ENCODE data around the gene UCP2.

UCP2 gene, protein sequence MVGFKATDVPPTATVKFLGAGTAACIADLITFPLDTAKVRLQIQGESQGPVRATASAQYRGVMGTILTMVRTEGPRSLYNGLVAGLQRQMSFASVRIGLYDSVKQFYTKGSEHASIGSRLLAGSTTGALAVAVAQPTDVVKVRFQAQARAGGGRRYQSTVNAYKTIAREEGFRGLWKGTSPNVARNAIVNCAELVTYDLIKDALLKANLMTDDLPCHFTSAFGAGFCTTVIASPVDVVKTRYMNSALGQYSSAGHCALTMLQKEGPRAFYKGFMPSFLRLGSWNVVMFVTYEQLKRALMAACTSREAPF

DNA sequence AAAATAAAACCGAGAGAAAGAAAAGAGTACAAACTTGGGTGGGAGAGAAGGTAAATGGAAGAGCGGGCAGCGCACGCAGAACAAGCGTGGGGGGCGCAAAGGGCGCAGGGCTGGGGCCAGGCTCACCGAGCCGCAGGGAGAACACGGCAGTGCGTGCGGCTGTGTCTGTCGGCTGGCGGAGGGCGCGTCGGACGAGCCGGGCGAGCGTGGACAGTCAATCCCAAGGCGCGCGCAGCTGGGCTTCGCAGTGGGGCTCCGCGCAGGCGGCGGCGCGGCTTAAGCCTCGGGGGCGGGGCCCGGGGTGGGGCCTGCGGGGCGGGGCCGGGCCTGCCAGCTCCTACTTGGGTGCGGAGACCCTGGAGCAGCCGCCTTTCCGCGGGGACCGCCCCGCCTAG lies at the start of gene UCP2:
Gene UCP2, minus strand, starts transcription at position 249 of the 395 bp plus-strand sequence. CDS start 4,465 bp downstream, outside the sequence.
- peak; percentile 65 for DNase-seq

DNA sequence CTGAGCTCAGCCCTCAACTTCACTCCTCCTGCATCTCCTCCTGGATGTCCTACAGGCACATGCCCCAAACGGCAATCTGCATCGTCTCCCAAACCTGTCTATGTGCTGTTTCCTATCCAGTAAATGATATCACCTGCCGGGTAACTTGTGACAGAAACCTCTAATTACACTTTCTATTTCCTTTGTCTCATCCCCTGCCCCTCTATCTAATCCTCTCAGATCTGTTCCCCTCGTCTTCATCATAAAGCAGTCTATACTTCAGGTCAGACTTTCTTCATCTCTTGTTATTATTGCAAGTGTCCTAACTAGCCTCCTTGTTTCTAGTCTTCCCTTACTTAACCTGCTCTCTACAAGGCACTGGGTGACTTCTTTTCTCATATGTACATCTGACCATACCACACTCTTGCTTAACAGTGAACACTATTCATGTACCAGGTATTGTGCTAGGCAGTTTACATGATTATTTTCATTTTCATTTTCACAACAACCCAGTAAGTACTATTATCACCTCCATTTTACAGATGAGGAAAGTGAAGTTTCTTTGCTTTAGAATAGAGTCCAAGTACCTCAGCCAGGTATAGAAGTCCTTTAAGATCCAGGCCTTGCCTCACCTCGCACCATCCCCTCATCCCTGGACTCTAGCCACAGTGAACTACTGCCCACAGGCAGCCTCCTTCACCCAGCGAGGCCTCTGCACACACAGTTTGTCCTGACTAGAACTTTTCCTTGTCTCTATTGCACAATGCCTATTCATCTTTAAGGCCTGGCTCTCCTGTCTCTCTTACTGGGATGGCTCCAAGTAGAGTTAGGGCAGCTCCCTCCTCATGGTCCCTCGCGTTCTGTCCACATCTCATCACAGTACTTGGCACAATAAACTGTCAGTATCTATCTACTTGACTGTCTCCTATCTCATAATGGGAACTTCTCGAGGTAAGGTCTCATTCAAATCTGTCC lies 48.4 kb upstream of the UCP2 start:
- no peak for DNase-seq

DNA sequence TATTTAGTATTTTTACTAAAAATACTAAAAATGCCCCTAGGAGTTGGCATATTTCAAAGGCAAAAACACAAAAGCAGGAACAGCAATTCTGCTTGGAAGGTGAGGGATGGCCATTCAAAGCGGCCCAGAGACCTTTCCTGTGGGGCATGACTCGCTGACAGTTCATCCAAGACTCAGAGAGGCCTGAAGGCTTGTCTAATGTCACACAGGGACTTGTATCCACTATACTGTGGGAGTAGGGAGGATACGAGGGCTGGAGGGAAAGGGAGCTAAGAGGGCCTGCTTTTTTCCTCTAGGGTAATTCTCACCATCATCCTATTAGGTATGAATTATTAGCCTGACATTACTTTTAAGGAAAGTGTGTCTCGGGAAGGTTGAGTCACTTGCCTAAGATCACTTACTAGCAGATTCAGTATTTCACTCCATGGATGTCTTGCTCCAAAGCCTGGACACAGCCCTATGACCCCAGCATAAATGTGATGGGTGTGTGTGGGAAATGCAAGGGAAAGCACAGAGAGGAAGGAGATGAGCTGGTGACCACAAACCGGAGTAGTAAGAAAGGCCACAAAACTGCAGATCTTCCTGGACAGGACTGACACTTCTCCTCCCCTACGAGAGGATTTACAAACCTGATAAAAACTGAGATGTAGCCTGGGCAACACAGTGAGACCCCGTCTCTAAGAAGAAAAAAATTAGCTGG lies 43.0 kb upstream of the UCP2 start:
- DNase-seq, result no peak

DNA sequence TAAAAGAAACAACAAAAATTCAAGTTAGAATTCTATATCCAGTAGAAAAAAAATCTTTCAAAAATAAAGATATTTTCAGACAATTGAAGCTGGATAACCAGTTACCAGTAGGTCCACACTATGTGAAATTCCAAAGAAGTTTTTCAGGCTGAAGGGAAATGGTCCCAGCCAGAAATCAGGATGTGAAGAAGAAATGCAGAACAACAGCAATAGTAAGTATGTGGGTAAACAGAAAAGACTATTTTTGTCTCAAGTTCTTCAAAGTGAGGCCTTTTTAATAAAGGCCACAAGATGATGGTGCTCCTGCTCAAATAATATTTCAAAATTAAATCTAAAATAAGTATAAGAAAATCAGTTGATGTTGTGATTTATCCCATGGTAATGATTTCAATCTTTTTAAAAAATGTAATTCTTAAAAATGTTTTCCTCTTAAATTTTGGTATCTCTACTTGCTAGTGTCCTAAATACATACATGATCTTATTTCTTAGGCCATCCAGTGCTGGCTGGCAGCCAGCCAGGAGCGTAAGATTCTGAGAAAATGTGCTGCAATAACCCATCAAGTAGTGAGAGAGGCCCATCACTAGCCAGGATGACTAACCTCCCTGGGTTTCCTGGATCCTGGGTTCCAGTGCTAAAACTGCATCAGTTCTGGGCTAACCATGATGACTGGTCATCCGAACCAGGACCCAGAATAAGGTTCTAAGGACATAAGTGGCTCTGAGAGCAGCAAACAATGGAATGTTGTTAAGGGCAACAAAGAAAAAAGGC lies 41.8 kb upstream of the UCP2 start:
- no peak for DNase-seq

DNA sequence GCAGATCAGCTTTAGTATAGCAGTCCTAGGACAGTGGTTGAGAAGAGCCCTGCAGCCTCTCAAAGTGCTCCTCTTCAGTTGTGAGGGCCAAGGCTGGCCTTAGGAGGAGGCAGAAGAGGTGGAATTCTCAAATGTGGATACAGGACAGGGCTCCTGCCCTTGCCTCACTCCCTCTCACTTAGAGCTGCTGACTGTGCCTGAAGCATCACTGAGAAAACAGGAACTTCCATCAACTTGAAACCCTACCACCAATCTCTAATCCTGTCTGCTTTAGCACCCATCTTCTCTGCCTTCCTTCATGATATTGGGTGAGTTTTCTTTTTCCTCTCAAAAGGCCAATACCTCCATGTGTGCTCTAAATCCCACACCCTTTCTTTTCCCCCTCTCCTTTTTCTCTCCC lies 40.6 kb upstream of the UCP2 start:
- DNase-seq, result no peak

GRCh38 chr11:74022546-74022945 lies 39.9 kb upstream of the UCP2 start:
- no peak for DNase-seq

- no peak for DNase-seq
Observed at GRCh38 chr11:74021998-74022397, 39.4 kb upstream of the UCP2 start.

- no peak for DNase-seq
Observed at GRCh38 chr11:74020539-74020938, 37.9 kb upstream of the UCP2 start.

- no peak for DNase-seq
Observed at GRCh38 chr11:74019860-74020259, 37.2 kb upstream of the UCP2 start.

DNA sequence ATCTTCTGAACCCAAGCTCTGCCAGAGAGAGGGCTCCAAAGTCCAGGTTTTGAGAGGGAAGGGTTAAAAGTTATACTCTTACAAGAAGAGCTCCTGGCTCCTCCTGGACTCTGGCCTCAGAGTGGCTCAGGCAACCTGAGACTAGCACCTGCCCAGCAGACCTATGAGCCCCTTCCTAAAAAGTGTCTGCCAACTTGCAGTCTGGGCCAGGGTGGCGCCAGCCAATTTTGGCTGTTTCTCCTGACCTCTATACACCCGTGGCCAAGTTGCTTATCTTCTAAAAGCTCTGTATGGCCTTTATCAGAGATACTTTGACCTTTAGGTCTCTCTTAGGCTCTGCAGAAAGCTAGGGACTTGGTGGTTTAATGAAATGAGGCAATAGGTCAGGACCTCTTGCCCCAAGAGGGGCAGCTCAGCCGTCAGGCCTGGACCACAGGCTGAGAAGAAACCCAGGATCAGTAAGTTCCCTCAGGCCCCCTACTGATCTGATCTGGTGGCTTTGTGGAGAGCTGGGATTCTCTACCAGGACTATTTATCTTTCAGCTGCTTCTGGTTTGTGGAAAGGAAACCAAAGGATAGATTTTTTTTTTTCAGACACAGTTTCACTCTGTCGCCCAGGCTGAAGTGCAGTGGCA lies 36.6 kb upstream of the UCP2 start:
- no peak for DNase-seq

DNA sequence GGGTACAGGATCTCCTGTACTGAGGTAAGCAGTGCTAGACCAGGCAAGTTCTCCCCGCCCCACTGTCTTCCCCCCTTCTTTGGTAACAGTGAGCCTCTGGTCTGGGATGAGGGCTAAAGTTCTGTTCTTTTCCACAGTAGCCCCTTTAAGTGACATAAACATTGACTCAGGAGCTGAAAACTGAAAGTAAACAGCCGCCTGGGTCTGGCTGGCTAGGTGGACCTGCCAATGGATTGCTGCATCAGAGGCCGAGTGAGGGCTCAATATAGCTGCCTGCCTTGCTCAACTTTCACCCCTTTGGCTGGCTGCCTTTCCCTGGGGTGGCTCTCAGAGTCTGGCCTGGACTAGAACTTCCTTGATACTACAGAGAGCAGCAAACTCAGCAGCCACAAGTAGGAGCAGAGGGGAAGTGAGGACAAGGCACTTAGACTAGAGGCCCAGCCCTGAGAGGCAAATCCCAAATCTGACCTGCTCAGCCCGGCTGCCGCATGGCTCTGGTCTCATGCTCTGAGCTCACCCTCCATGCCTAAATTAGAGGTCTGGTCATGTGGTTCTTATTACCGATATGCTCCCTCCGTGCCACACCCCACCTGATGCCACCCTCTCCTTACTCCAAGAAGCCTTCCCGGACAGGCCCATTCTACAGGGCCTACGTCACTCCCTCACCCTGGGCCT lies 35.8 kb upstream of the UCP2 start:
- no peak for DNase-seq

- DNase-seq, result no peak
Observed at GRCh38 chr11:74017631-74018030, 35.0 kb upstream of the UCP2 start.

DNA sequence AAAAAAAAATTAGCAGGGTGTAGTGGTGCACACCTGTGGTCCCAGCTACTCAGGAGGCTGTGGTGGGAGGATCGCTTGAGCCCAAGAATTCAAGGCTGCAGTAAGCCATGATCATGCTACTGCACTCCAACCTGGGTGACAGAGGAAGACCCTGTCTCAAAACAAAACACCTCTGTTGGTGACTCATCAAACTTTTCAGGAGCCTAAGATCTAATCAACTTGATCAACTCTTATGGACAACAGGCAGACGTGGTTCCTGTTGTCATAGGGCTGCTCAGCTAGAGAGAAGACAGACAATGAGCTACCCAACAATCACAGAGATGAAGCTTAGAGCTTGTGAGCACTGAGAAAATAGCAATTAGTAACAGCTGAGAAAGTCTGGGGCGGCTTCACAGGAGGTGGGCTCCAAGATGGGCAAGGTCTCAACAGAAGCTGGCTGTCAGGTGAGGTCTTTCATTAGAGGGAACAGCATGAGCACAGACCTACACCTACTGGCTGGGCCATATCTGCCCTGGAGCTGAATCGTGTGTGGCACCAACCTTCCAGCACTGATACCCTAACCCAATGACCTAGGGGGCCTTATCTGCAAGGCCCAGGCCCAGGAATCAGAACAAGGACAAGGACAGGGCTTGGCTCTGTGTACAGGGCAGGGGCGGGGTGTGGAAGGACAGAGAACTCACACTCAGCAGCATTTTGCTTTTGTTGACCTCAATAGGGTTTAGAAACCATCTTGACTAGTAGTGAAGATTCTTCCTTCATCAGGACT lies 33.5 kb upstream of the UCP2 start:
- no peak for DNase-seq

- DNase-seq, result no peak
Observed at GRCh38 chr11:74014880-74015279, 32.2 kb upstream of the UCP2 start.

- DNase-seq, result no peak
Observed at GRCh38 chr11:74013141-74013540, 30.5 kb upstream of the UCP2 start.

DNA sequence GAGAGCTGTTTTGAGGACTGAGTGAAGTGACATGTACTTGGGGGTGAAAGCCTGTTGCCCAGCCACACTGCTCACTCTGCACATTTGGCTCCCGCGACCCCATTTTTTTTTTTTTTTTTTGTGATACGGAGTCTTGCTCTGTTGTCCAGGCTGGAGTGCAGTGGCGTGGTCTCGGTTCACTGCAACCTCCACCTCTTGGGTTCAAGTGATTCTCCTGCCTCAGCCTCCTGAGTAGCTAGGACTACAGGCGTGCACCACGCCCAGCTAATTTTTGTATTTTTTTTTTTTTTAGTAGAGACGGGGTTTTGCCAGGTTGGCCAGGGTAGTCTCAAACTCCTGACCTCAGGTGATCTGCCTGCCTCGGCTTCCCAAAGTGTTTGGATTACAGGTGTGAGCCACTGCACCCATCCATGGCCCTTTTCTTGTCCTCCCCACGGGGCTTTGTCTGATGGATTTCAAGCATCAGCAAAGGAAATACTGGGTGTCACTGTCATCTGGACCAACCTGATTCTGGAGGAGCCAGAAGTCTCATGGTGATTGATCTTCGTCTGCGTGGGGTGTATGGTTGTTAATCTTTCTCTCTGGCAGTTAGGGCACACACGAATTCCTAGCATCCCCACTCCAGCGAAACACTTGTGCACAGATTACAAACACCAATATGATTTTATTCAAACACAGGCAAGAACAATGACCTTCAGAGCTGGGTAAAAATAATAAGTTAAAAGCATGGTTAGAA lies 29.6 kb upstream of the UCP2 start:
- DNase-seq, result no peak

DNA sequence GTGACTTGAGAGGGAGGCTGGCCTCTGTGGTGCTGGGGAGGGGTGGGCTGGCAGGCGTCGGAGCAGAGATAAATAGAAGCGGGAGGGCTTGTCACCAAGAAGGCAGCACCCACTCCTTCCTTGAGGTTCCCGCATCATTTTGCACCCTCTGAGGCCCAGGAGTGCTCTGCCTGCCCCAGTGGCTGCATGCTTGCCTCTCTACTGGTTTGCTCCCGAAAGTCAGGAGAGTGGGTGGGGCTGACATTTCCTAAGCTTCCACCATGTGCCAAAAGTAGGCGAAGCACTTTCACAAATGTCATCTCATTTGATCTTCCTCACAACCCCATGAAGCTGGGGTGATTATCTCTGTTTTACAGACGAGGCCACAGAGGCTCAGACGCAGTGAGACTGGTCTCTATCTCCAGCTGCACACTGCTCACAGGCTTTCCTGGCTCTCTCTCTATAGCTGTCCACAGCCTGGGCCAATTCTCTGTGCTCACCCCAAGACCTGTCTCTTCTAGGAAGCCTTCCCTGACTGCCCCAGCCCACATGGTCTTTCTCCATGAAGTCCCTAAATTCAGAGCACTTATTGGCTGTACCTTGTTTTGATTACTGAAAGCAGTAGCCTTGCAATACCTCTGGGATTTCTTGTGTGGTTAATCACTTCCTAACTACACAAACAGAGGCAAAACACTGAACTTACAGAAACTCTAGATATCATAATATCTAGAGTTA lies 28.9 kb upstream of the UCP2 start:
- no peak for DNase-seq

GRCh38 chr11:74010306-74011300 lies 28.0 kb upstream of the UCP2 start:
- no peak for DNase-seq

Data from NCI-H1694 treated with DMSO at 0.1 percent for 48 hours (cell line).